ENCODE measurements around the gene STK10. TPM values are rescaled to one million over a fixed set of nuclear protein-coding genes. Genes with fewer than 3 reads are reported as not detected.
A peak's percentile ranks its signal among the peaks of the same experiment; 100 is the strongest.

STK10 gene
- total RNA-seq, 3 donors from 2014 or later (not counting 1 experiment from before 2014, with no cell fraction given), result 705 to 879 (median 783) TPM

- Histone ChIP-seq H3K27me3 (ENCODE audit: control insufficient read depth, insufficient read depth, low read length) (no peaks in the 10 kb centered on the region), H3K4me3 (ENCODE audit: low read length) (no peak overlapping the region), H3K9me3 (ENCODE audit: control insufficient read depth, insufficient read depth, low read length) (no peaks in the 10 kb centered on the region), H3K36me3 (ENCODE audit: control insufficient read depth, insufficient read depth, low read length) (peaks cover 42% of the 10 kb centered on the region), H3K27ac (ENCODE audit: low read length) (peak overlapping the region; percentile 26), H3K4me1 (ENCODE audit: control insufficient read depth, insufficient read depth, low read length) (peaks cover 89% of the 10 kb centered on the region)
- no peak for ATAC-seq
- no peak for DNase-seq
- no peaks in the 10 kb centered on the region for H3K36me3 Mint-ChIP-seq
- H3K27ac Mint-ChIP-seq, result peak overlapping the region; percentile 97 to 98
- 93% methylated on average over 15 of the region's 15 CpGs for WGBS (ENCODE audit: insufficient coverage)
- TF ChIP-seq CTCF (IDR thresholded peaks at IDR 0.05), result no peak
- H3K4me3 Mint-ChIP-seq, result no peak overlapping the region
- H3K27me3 Mint-ChIP-seq (ENCODE audit: low read depth in 2 of 2), result no peaks in the 10 kb centered on the region
- no peaks in the 10 kb centered on the region for H3K9me3 Mint-ChIP-seq
- intact Hi-C loops (cut with micrococcal nuclease), result loop anchor here (2.0 kb wide), 1 partner anchor 18 kb away; no protein-coding TSS in a partner anchor
- peaks cover 79 to 90% of the 10 kb centered on the region in 2 donors for H3K4me1 Mint-ChIP-seq
Observed at GRCh38 chr5:172144931-172145869, 42.8 kb downstream of the STK10 start.

- H3K9me3 Mint-ChIP-seq, result no peaks in the 10 kb centered on the region
- Histone ChIP-seq H3K4me1 (ENCODE audit: control insufficient read depth, insufficient read depth, low read length) (peaks cover 81% of the 10 kb centered on the region), H3K9me3 (ENCODE audit: control insufficient read depth, insufficient read depth, low read length) (no peaks in the 10 kb centered on the region), H3K27ac (ENCODE audit: low read length) (peak overlapping the region; percentile 28), H3K36me3 (ENCODE audit: control insufficient read depth, insufficient read depth, low read length) (peaks cover 39% of the 10 kb centered on the region), H3K4me3 (ENCODE audit: low read length) (no peak overlapping the region), H3K27me3 (ENCODE audit: control insufficient read depth, insufficient read depth, low read length) (no peaks in the 10 kb centered on the region)
- H3K27me3 Mint-ChIP-seq (ENCODE audit: low read depth in 2 of 2), result no peaks in the 10 kb centered on the region
- ATAC-seq, result peak in 2 of 3 donors; percentile 26 to 31
- peak overlapping the region; percentile 97 to 98 for H3K27ac Mint-ChIP-seq
- no peaks in the 10 kb centered on the region for H3K36me3 Mint-ChIP-seq
- TF ChIP-seq CTCF (IDR thresholded peaks at IDR 0.05), result no peak
- WGBS (ENCODE audit: insufficient coverage), result 77% methylated on average over 10 of the region's 10 CpGs
- H3K4me1 Mint-ChIP-seq, result peaks cover 85 to 93% of the 10 kb centered on the region in 2 donors
- no peak for DNase-seq
- intact Hi-C loops (cut with micrococcal nuclease), result loop anchor here (2.0 kb wide), 1 partner anchor 18 kb away; no protein-coding TSS in a partner anchor
- H3K4me3 Mint-ChIP-seq, result peak overlapping the region; percentile 57
Observed at GRCh38 chr5:172144291-172144815, 43.7 kb downstream of the STK10 start.

- DNase-seq, result no peak
- no peaks in the 10 kb centered on the region for H3K27me3 ChIP-seq (ENCODE audit: control insufficient read depth, insufficient read depth, low read length)
- Mint-ChIP-seq H3K27ac (peak overlapping the region; percentile 97 to 98), H3K27me3 (ENCODE audit: low read depth in 2 of 2) (no peaks in the 10 kb centered on the region), H3K4me1 (peaks cover 88 to 93% of the 10 kb centered on the region in 2 donors), H3K4me3 (peak overlapping the region; percentile 57), H3K9me3 (no peaks in the 10 kb centered on the region), H3K36me3 (no peaks in the 10 kb centered on the region)
- WGBS (ENCODE audit: insufficient coverage), result 53% methylated on average over 3 of the region's 6 CpGs
- no peak for ATAC-seq
- H3K9me3 ChIP-seq (ENCODE audit: control insufficient read depth, insufficient read depth, low read length), result no peaks in the 10 kb centered on the region
- intact Hi-C loops (cut with micrococcal nuclease), result loop anchor here (2.0 kb wide), 1 partner anchor 19 kb away; no protein-coding TSS in a partner anchor
- H3K27ac ChIP-seq (ENCODE audit: low read length), result peak overlapping the region; percentile 28
- H3K4me1 ChIP-seq (ENCODE audit: control insufficient read depth, insufficient read depth, low read length), result peaks cover 76% of the 10 kb centered on the region
- peaks cover 35% of the 10 kb centered on the region for H3K36me3 ChIP-seq (ENCODE audit: control insufficient read depth, insufficient read depth, low read length)
- TF ChIP-seq CTCF (IDR thresholded peaks at IDR 0.05), result no peak
- no peak overlapping the region for H3K4me3 ChIP-seq (ENCODE audit: low read length)
Observed at GRCh38 chr5:172143875-172144274, 44.1 kb downstream of the STK10 start.
